ENCODE measurements around the gene FLYWCH1. TPM values are rescaled to one million over a fixed set of nuclear protein-coding genes. Genes with fewer than 3 reads are reported as not detected.
"Not testable (repeated sequence)": the region's sequence is repeated elsewhere in the genome, so short reads cannot be mapped to it uniquely, and the experiment has no call there.

Gene FLYWCH1
- total RNA-seq, 1 donor from 2014 or later: 34.5 TPM

DNA sequence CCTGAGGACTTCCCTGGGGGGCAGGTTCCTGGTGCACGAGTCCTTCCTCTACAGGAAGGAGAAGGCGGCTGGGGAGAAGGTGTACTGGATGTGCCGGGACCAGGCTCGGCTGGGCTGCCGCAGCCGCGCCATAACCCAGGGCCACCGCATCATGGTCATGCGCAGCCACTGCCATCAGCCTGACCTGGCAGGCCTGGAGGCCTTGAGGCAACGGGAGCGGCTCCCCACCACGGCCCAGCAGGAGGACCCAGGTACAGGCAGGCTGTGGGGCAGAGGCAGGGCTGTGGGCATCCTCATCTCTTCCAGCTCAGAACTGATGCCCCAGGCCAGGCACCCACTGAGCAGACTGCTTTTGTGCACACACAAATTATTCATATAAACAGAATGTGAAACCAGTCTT lies 26.5 kb downstream of the FLYWCH1 start:
- intact Hi-C loops (cut with DNase I): no loop called here
- DNase-seq (ENCODE audit: missing footprints): no peak

DNA sequence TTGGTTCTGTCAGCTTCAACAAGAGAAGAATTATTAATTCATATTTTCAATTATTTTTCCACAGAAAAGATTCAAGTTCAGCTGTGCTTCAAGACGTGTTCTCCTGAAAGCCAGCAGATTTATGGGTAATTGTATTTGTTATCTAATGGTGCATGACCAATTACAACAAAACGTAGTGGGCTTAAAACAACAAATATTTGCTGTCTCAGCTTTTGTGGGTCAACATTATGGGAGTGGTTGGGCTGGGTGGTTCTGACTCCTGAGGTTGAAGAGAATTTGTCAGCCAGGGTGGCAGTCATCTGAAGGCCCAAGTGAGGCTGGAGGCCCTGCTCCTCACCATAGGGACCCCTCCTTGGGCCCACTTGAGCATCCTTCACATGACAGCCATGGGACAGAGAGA lies 28.2 kb downstream of the FLYWCH1 start:
- intact Hi-C loops (cut with DNase I): no loop called here
- no peak for ATAC-seq
- no peak for DNase-seq (ENCODE audit: missing footprints)

More for the DNA sequence above, 26.5 kb downstream of the FLYWCH1 start:
- ATAC-seq: no peak

GRCh38 chr16:2942045-2942444 lies 30.3 kb downstream of the FLYWCH1 start:
- DNase-seq (ENCODE audit: missing footprints) (no peak), ATAC-seq (no peak)
- intact Hi-C loops (cut with DNase I): no loop called here

GRCh38 chr16:2943716-2944115 lies 32.0 kb downstream of the FLYWCH1 start:
- ATAC-seq; intact Hi-C loops (cut with DNase I); DNase-seq (ENCODE audit: missing footprints): not testable (repeated sequence)

DNA sequence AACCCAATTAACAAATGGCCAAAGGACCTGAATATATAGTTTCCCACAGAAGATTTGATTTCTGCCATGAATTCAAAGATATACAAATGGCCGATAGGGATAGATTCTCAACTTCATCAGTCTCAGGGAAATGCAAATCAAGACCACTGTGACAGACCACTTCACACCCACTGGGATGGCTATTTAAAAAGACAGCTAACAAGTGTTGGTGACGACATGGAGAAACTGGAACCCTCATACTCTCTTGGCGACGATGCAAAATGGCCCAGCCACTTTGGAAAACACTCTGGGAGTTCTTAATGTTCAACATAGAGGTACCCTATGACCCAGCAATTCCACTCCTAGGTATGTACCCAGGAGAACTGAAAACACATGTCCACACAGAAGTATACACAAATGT lies 34.9 kb downstream of the FLYWCH1 start:
- DNase-seq (ENCODE audit: missing footprints): no peak
- intact Hi-C loops (cut with DNase I): no loop called here
- ATAC-seq: no peak

- intact Hi-C loops (cut with DNase I): no loop called here
- ATAC-seq (peak; percentile 8), DNase-seq (ENCODE audit: missing footprints) (no peak)
These were observed 37.3 kb downstream of the FLYWCH1 start for GRCh38 chr16:2948807-2949704.

DNA sequence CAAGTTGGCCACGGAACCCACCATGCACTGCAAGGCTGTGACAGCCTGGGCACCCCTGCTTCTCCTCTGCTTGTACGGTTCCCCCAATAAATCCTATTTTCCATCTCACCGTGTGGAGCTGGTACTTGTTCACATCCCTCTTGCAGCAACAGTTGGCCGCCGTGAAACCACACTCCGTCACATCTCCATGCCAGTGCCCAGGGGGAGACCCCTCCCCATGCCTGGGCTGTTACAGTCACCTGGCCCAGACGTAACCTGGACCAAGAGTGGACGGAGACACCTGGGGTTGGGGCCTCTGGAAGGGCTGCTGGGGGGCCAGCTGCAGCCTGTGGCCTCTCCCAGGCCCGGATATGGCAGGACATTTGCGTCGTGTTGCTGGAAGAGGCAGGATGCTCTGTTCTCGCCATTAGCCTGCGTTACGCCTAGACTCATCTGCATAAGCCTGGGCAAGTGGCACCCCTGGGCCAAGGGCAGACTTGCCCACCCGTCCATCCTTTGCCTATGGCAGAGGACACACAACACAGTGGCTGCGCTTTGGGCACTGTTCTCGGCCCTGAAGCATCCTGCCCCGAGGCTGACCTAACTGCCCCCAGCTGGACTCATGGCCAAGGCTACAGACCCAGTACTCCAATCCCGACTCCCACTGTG lies 38.1 kb downstream of the FLYWCH1 start:
- intact Hi-C loops (cut with DNase I): no loop called here
- DNase-seq (ENCODE audit: missing footprints) (no peak), ATAC-seq (no peak)

DNA sequence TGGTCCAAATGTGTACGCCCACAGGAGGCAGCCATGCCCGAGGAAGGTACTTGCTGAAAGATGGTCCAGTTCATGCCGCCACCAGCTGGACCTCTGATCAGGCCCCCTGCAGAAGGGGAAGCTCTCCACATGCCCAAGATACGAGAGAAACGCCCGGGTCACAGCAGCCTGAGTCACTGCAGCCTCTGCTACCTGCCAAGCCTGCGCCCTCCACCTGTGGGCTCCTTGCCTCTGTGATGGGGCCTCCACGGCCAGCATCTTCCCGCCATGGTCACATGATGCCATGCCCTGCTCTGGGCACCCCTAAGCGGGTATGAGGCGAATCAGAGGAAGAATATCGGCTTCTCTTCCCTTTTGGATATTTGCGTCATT lies 38.6 kb downstream of the FLYWCH1 start:
- DNase-seq (ENCODE audit: missing footprints): no peak
- ATAC-seq: no peak
- intact Hi-C loops (cut with DNase I): no loop called here

GRCh38 chr16:2950773-2951172 lies 39.0 kb downstream of the FLYWCH1 start:
- intact Hi-C loops (cut with DNase I): no loop called here
- DNase-seq (ENCODE audit: missing footprints) (no peak), ATAC-seq (no peak)

- intact Hi-C loops (cut with DNase I): no loop called here
- DNase-seq (ENCODE audit: missing footprints) (no peak), ATAC-seq (peak; percentile 50)
These were observed 40.9 kb downstream of the FLYWCH1 start for GRCh38 chr16:2952679-2953078.

GRCh38 chr16:2953706-2954627 lies 42.2 kb downstream of the FLYWCH1 start:
- no peak for DNase-seq (ENCODE audit: missing footprints)
- intact Hi-C loops (cut with DNase I): no loop called here
- no peak for ATAC-seq

DNA sequence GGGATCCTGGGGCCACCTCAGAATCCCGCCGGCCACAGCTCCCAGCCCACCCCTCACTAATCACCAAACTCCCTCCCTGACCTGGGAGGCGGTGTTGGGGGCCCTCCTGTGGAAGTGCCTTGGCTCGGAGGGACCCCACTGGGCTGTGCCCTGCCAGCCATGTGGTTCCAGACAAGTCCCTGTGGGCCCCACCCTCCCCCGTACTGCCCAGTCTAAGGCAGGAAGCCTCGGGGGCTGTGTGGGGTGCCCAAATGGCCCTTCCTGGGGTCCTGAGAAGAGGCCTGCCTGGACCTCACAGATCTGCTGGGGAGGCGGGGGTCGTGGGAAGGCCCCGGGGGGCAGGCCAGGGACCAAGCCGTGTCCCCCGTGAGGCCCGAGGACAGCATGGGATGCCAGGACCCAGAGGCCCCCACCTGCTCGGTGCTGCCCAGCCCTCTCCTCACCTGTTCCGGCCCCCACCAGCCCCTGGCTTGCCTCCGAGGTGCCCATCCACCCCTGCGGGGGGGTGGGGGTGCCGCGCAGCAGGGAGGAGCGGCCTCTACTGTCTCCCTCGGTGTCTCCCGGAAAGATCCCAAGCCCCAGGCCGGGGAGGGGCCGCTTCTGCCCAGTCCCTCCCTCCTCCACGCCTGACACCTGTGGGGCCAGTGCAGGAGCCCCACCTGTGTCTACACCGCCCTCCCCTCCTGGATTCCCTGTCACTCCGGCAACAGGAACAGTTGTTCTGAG lies 43.1 kb downstream of the FLYWCH1 start:
- no peak for DNase-seq (ENCODE audit: missing footprints)

DNA sequence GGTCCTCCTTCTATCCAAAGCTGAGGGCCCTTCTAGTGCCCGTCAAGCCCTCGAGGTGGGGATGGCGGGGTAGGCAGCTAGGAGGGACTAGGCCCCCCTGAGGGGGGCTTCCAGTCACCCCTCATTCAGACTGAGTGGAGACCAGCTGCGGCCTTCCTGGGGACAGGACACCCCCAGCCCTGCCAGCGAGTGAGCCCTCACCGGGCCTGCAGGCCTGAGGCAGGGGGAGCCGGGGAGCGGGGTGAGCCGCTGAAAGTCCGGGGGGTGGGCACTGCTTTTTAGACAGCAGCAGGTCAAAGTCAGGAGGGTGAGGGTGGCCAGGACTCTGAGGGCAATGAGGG lies 43.7 kb downstream of the FLYWCH1 start:
- DNase-seq (ENCODE audit: missing footprints) (no peak), ATAC-seq (no peak)
- intact Hi-C loops (cut with DNase I): no loop called here

More for the DNA sequence above, 43.1 kb downstream of the FLYWCH1 start:
- no peak for ATAC-seq
- intact Hi-C loops (cut with DNase I): no loop called here

GRCh38 chr16:2955779-2956578 lies 44.2 kb downstream of the FLYWCH1 start:
- intact Hi-C loops (cut with DNase I): no loop called here
- no peak for DNase-seq (ENCODE audit: missing footprints)
- no peak for ATAC-seq

GRCh38 chr16:2956579-2956956 lies 44.8 kb downstream of the FLYWCH1 start:
- no peak for ATAC-seq
- intact Hi-C loops (cut with DNase I): no loop called here
- DNase-seq (ENCODE audit: missing footprints): no peak

- ATAC-seq (no peak), DNase-seq (ENCODE audit: missing footprints) (no peak)
- intact Hi-C loops (cut with DNase I): no loop called here
These were observed 47.5 kb downstream of the FLYWCH1 start for GRCh38 chr16:2959206-2959605.

DNA sequence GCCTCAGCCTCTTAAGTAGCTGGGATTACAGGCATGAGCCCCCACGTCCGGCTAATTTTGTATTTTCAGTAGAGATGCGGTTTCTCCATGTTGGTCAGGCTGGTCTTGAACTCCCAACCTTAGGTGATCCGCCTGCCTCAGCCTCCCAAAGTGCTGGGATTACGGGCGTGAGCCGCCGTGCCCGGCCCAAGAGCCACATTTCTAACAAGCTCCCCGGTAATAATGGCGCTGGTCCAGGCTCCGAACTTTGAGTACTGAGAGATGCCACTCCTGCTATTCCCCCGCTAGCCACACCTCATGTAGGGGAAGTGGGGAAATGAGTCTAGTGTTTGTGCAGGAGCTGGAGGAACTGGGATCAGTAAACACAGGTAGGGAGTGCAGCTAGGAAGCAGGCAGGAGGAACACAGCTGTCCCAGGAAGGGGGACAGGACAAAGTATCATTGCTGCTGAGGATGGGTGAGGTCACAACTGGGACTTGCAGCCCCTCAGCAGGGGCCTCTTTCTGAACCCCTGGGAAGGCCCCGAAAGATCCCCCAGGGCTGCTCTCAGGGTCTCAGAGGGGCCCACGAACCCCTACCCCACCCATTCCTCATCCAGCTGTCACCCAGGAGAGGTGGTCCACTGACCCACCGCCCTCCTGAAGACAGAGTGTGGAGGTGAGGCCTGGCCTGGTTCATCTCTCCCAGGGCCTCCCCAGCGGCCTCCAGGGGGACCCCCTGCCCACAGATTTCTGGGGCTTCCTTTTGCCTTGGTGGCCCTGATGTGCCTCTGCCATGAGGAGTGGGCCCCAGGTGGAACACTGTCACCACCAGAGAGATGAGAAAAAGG lies 48.7 kb downstream of the FLYWCH1 start:
- no peak for ATAC-seq
- intact Hi-C loops (cut with DNase I): no loop called here
- DNase-seq (ENCODE audit: missing footprints): no peak

Data from Right ventricle myocardium inferior (tissue), 1 donor.